HAP-1 (cell line): Measurements from ENCODE around the gene PYGL.
"Not testable (repeated sequence)": the region's sequence is repeated elsewhere in the genome, so short reads cannot be mapped to it uniquely, and the experiment has no call there.

Source experiments
- DNase-seq, 2 experiments: peaks; one replicate each; pipeline ENCODE4 v3.0.0-alpha.2; 2016 to 2020; ENCODE audit warnings: low spot score in 2 of 2
- H3K27me3 ChIP-seq: fragments of 250-450 bp; sonication (Bioruptor Pico); 2 replicates; pipeline ENCODE4 v1.5.1; 2020; ENCODE audit warnings: low read depth, mild to moderate bottlenecking, moderate library complexity
- H3K36me3 ChIP-seq: fragments of 250-450 bp; sonication (Bioruptor Pico); replicated peaks from 2 replicates; pipeline ENCODE4 v1.5.1; 2020; ENCODE audit warnings: mild to moderate bottlenecking
- H3K4me1 ChIP-seq: fragments of 250-450 bp; sonication (Bioruptor Pico); 2 replicates; pipeline ENCODE4 v1.5.1; 2020; ENCODE audit warnings: mild to moderate bottlenecking
- H3K4me3 ChIP-seq: fragments of 250-450 bp; sonication (Bioruptor Pico); 2 replicates; pipeline ENCODE4 v1.5.1; 2020; ENCODE audit warnings: mild to moderate bottlenecking, moderate library complexity
- H3K9me3 ChIP-seq: fragments of 250-450 bp; sonication (Bioruptor Pico); 2 replicates; pipeline ENCODE4 v1.5.1; 2020; ENCODE audit warnings: mild to moderate bottlenecking, moderate library complexity
- in situ Hi-C: fragments of 300-500 bp; cut with MboI; formaldehyde crosslinking; loops from 3 replicates; pipeline ENCODE4 v1.14.3; 2020; ENCODE audit warnings: low sequenced_read_pairs, inconsistent platforms, mixed read lengths

The PYGL gene

GRCh38 chr14:50967790-50968189 is 23.5 kb upstream of the PYGL start:
- H3K27me3 ChIP-seq, result no peaks in the 10 kb centered on the region
- H3K9me3 ChIP-seq, result no peaks in the 10 kb centered on the region
- no peak overlapping the region for H3K4me3 ChIP-seq
- DNase-seq, result no peak
- H3K4me1 ChIP-seq, result peaks cover 20% of the 10 kb centered on the region
- in situ Hi-C loops, result no loop called here
- H3K36me3 ChIP-seq, result no peaks in the 10 kb centered on the region

DNA sequence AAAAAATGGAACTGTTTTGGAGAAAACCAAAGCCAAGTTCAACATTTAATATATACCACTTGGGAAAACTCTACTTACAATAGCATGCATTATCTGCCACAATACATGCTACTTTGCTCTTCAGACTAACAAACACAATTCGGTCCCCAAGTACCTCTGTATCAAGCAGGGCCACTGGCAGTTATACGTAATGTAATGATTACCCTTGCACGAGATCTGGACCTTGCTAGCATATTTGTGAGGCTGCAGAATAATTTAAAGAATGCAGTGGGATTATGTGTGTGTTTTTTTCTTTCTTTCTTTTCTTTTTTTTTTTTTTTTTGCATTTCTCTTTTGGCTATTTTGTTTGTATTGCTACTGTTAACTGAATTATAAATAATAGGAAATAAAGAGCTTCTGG is 22.8 kb upstream of the PYGL start:
- no peak for DNase-seq
- H3K36me3 ChIP-seq, result no peaks in the 10 kb centered on the region
- in situ Hi-C loops, result no loop called here

DNA sequence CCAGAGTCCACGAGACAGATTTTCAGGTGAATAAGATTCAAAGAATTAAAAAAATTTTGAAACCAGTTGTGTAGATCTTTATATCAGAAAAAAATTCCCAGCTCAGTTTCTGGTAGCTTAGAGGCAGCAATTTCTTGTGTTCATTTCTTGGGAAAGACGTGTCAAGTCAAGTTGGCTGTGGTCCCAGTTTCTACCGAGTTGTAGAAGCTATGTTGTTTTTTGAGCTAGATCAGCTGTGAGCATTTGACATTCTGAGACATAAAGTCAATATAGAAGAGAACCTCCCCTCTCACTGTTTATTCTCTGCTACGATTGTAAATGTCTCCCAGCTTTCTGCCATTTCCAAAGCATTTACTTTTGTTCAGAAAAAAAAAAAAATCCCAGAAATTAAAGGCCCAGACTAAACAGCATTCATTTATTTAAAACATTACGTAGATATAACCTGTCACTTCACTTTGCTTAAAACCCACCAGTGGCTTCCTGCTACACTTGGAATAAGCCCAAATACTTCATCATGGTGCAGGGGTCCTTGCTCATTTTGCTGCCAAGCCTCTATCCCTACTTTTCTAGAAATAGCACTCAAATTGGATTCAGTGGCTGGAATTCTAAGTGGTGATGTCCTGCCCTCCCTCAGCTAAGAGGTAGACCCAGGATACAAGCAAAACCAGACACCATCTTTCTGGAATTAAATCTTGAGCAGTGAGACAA is 20.6 kb upstream of the PYGL start:
- Histone ChIP-seq H3K4me1 (peaks cover 42% of the 10 kb centered on the region), H3K9me3 (no peaks in the 10 kb centered on the region), H3K36me3 (no peaks in the 10 kb centered on the region), H3K27me3 (no peaks in the 10 kb centered on the region), H3K4me3 (no peak overlapping the region)
- in situ Hi-C loops, result no loop called here
- DNase-seq, result no peak

More for the DNA sequence above, 22.8 kb upstream of the PYGL start:
- peaks cover 24% of the 10 kb centered on the region for H3K4me1 ChIP-seq
- H3K27me3 ChIP-seq, result no peaks in the 10 kb centered on the region
- H3K9me3 ChIP-seq, result no peaks in the 10 kb centered on the region
- no peak overlapping the region for H3K4me3 ChIP-seq

- Histone ChIP-seq H3K36me3 (no peaks in the 10 kb centered on the region), H3K27me3 (no peaks in the 10 kb centered on the region), H3K9me3 (no peaks in the 10 kb centered on the region), H3K4me3 (no peak overlapping the region), H3K4me1 (peaks cover 43% of the 10 kb centered on the region)
- no peak for DNase-seq
- in situ Hi-C loops, result no loop called here
These were observed 19.6 kb upstream of the PYGL start for GRCh38 chr14:50963919-50964318.

GRCh38 chr14:50961605-50962221 is 17.4 kb upstream of the PYGL start:
- DNase-seq, result peak; percentile 36 to 77
- Histone ChIP-seq H3K36me3 (no peaks in the 10 kb centered on the region), H3K9me3 (no peaks in the 10 kb centered on the region), H3K27me3 (no peaks in the 10 kb centered on the region), H3K4me1 (peaks cover 32% of the 10 kb centered on the region), H3K4me3 (peak overlapping the region; percentile 8; the same call in 1 of the 2 replicates)
- in situ Hi-C loops, result no loop called here

DNA sequence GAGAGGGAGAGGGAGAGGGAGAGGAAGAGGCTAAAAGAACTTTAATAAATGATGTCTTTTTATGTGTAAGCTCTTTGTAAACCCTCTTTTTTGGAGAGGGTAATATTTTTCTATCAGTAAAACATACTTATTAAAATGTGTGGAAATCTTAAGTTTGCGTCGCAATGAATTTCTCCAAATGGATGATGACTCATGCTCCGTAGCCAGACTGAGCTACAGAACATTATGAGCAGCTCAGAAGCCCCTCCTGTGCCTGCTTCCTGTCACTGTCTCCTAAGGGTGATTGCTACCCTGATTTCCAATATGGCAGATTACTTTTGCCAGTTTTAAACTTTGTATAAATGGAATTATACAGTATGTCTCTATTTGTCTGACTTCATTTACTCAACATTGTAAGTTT is 13.0 kb upstream of the PYGL start:
- no peak overlapping the region for H3K4me3 ChIP-seq
- in situ Hi-C loops, result no loop called here
- H3K9me3 ChIP-seq, result no peaks in the 10 kb centered on the region
- H3K36me3 ChIP-seq, result no peaks in the 10 kb centered on the region
- no peak for DNase-seq
- no peaks in the 10 kb centered on the region for H3K27me3 ChIP-seq
- peaks cover 52% of the 10 kb centered on the region for H3K4me1 ChIP-seq

GRCh38 chr14:50956421-50956820 is 12.1 kb upstream of the PYGL start:
- H3K4me1 ChIP-seq, result peaks cover 48% of the 10 kb centered on the region
- H3K4me3 ChIP-seq, H3K9me3 ChIP-seq, in situ Hi-C loops, H3K36me3 ChIP-seq, H3K27me3 ChIP-seq, DNase-seq: not testable (repeated sequence)

GRCh38 chr14:50955373-50956043 is 11.2 kb upstream of the PYGL start:
- H3K36me3 ChIP-seq, result no peaks in the 10 kb centered on the region
- H3K27me3 ChIP-seq, result no peaks in the 10 kb centered on the region
- in situ Hi-C loops, result no loop called here
- DNase-seq, result peak; percentile 79 to 86
- no peak overlapping the region for H3K4me3 ChIP-seq
- H3K4me1 ChIP-seq, result peaks cover 39% of the 10 kb centered on the region
- H3K9me3 ChIP-seq, result no peaks in the 10 kb centered on the region

DNA sequence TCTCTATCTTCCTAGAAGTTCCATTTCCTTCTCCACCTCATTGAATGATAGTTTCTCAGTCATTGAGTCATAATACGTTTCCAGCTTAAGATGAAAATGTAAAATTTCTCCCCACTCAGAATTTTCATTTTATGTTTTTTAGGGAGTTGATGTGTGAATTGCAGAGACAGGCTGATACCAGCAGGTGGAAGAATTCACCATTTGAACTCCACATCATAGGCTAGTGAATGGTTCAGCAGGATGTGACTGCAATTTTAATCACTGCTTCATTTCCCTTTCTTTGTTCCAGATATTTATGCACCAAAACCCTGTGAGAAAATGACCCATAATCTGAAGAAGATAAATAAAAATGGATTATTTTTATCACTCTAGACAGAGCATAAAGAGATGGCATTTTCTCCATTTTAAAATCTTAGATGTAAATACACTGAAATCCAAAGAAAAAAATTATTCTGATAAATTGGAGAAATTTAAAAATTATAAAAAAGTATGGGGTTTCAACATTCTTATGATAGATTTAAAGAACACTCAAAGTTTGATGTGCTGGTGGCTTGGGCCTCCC is 10.6 kb upstream of the PYGL start:
- H3K36me3 ChIP-seq, result no peaks in the 10 kb centered on the region
- H3K4me1 ChIP-seq, result peaks cover 37% of the 10 kb centered on the region
- H3K4me3 ChIP-seq, result no peak overlapping the region
- no peaks in the 10 kb centered on the region for H3K27me3 ChIP-seq
- in situ Hi-C loops, result no loop called here
- no peaks in the 10 kb centered on the region for H3K9me3 ChIP-seq
- DNase-seq, result peak in 1 of 2 experiments; percentile 63

DNA sequence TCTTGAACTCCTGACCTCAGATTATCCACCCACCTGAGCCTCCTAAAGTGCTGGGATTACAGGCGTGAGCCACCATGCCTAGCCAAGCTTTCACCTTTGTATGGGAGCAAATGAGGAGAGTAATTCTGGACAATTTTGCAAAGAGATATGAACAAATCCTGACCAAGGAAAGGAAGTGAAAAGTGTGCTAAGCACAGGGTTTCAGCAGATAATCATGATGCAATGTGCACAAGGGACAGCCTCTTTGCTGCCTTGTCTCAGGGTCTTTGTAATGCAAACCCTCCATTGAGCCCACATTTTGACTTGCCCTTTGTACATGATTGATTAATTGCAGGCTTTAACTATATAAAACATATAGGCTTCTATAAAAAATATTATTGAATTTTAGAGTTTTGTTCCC is 9.2 kb upstream of the PYGL start:
- Histone ChIP-seq H3K9me3 (no peaks in the 10 kb centered on the region), H3K4me1 (peaks cover 36% of the 10 kb centered on the region), H3K27me3 (no peaks in the 10 kb centered on the region), H3K36me3 (no peaks in the 10 kb centered on the region; the same call in 1 of the 2 replicates), H3K4me3 (no peak overlapping the region)
- DNase-seq, result peak; percentile 39 to 62
- in situ Hi-C loops, result no loop called here

GRCh38 chr14:50951032-50951431 is 6.7 kb upstream of the PYGL start:
- in situ Hi-C loops, result no loop called here
- DNase-seq, result no peak

DNA sequence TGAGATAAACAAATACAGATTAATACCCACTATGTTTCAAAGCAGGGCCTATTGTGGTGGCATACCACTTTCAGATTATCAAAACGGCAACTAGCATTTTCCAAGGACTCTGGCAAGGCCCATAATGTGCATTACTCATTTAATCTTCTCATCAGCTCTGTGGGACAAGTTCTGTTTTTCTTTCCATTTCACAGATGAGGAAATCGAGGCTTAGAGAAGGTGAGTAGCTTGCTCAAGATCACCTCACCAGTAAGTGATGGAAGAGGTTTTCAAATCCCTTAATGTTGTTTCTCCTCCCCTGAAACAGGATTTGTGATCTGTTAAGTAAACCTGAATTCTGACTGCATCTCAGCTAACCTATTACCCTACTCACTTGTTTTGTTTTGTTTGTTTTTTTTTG is 3.9 kb upstream of the PYGL start:
- in situ Hi-C loops, result loop anchor here (10.0 kb wide), 1 partner anchor 297 kb away; the partner anchor contains the start of gene TMX1
- Histone ChIP-seq H3K36me3 (no peaks in the 10 kb centered on the region; the same call in 1 of the 2 replicates), H3K9me3 (no peaks in the 10 kb centered on the region), H3K4me1 (peaks cover 17% of the 10 kb centered on the region), H3K27me3 (no peaks in the 10 kb centered on the region), H3K4me3 (no peak overlapping the region)
- DNase-seq, result no peak

More at GRCh38 chr14:50951032-50951431, 6.7 kb upstream of the PYGL start:
- no peaks in the 10 kb centered on the region; the same call in 1 of the 2 replicates for H3K36me3 ChIP-seq
- H3K4me3 ChIP-seq, result no peak overlapping the region
- H3K4me1 ChIP-seq, result peaks cover 44% of the 10 kb centered on the region
- no peaks in the 10 kb centered on the region for H3K27me3 ChIP-seq
- H3K9me3 ChIP-seq, result no peaks in the 10 kb centered on the region

GRCh38 chr14:50947446-50947845 is 3.2 kb upstream of the PYGL start:
- Histone ChIP-seq H3K4me3 (no peak overlapping the region), H3K4me1 (peaks cover 17% of the 10 kb centered on the region), H3K27me3 (no peaks in the 10 kb centered on the region), H3K36me3 (peaks cover 3% of the 10 kb centered on the region), H3K9me3 (no peaks in the 10 kb centered on the region)
- peak in 1 of 2 experiments; percentile 57 for DNase-seq
- in situ Hi-C loops, result loop anchor here (10.0 kb wide), 1 partner anchor 297 kb away; the partner anchor contains the start of gene TMX1
